IMR-90 (cell line): Measurements from ENCODE around the gene FTL. TPM values are rescaled to one million over a fixed set of nuclear protein-coding genes. Genes with fewer than 3 reads are reported as not detected.

ENCODE experiments used
- ATAC-seq: fragments of 200-7000 bp; cut with Tn5 transposase; 2 replicates; pipeline ENCODE4 v1.9.1; 2020; ENCODE audit warnings: low read depth, mild to moderate bottlenecking, moderate library complexity
- BruUV-seq: library from RNA; stranded (reverse); fragments of 400-500 nt; replicated peaks from 2 replicates; lab custom pipeline; 2021; lab: Mats Ljungman, UMichigan
- CTCF ChIA-PET: fragments of 300-600 bp; formaldehyde crosslinking; extraction: SDS; loops from one replicate; lab custom pipeline; 2021; ENCODE audit warnings: antibody characterized with exemption; lab: Yijun Ruan, JAX
- POLR2A ChIA-PET: fragments of 300-600 bp; sonication (Branson Sonifier 250); formaldehyde crosslinking; loops from one replicate; lab custom pipeline; 2022; ENCODE audit warnings: antibody characterized with exemption; ENCODE audit not compliant: unreplicated experiment; lab: Charles Lee
- DNase-seq: peaks from one replicate; pipeline ENCODE4 v3.0.0; 2013
- H2AFZ ChIP-seq: replicated peaks from 2 replicates; pipeline ENCODE3; 2013; ENCODE audit warnings: low read length, mild to moderate bottlenecking; ENCODE audit not compliant: poor library complexity
- H2AK5ac ChIP-seq: 2 replicates; pipeline ENCODE4 v1.6.1; 2013; ENCODE audit warnings: low read depth, low read length, inconsistent platforms
- H2AK9ac ChIP-seq: replicated peaks from 2 replicates; pipeline ENCODE3; 2013; ENCODE audit warnings: mild to moderate bottlenecking, low read depth, low read length, moderate library complexity; ENCODE audit not compliant: poor library complexity
- H2BK120ac ChIP-seq: 2 replicates; pipeline ENCODE4 v1.6.1; 2013; ENCODE audit warnings: low read depth, low read length, inconsistent platforms
- H2BK15ac ChIP-seq: 3 replicates; pipeline ENCODE4 v1.6.1; 2013; ENCODE audit warnings: low read depth, low read length, inconsistent platforms
- H2BK20ac ChIP-seq: 2 replicates; pipeline ENCODE4 v1.6.1; 2013; ENCODE audit warnings: low read depth, mild to moderate bottlenecking, inconsistent platforms, low read length, moderate library complexity
- H2BK5ac ChIP-seq: 2 replicates; pipeline ENCODE4 v1.6.1; 2013; ENCODE audit warnings: mild to moderate bottlenecking, low read depth, low read length, inconsistent platforms; ENCODE audit not compliant: poor library complexity, severe bottlenecking
- H3K14ac ChIP-seq: replicated peaks from 2 replicates; pipeline ENCODE4 v1.6.1; 2013; ENCODE audit warnings: low read depth, low read length, inconsistent platforms
- H3K18ac ChIP-seq: 2 replicates; pipeline ENCODE4 v1.6.1; 2013; ENCODE audit warnings: low read depth, low read length, control low read depth
- H3K23ac ChIP-seq: 2 replicates; pipeline ENCODE4 v1.6.1; 2013; ENCODE audit warnings: low read depth, low read length, inconsistent platforms
- H3K27ac ChIP-seq: 2 replicates; pipeline ENCODE4 v1.5.1; 2013; ENCODE audit warnings: mild to moderate bottlenecking, control low read depth, low read length; ENCODE audit not compliant: insufficient read depth
- H3K27me3 ChIP-seq: 2 replicates; pipeline ENCODE4 v1.6.1; 2013; ENCODE audit warnings: low read length; ENCODE audit not compliant: control insufficient read depth, insufficient read depth
- H3K36me3 ChIP-seq: 2 replicates; pipeline ENCODE4 v1.6.1; 2013; ENCODE audit warnings: low read length, mixed read lengths; ENCODE audit not compliant: control insufficient read depth, insufficient read depth
- H3K4ac ChIP-seq: 2 replicates; pipeline ENCODE4 v1.6.1; 2013; ENCODE audit warnings: low read depth, low read length, inconsistent platforms
- H3K4me1 ChIP-seq: 2 replicates; pipeline ENCODE4 v1.6.1; 2013; ENCODE audit warnings: low read length, mixed read lengths; ENCODE audit not compliant: control insufficient read depth, insufficient read depth
- H3K4me2 ChIP-seq: 2 replicates; pipeline ENCODE4 v1.6.1; 2013; ENCODE audit warnings: low read depth, mild to moderate bottlenecking, control low read depth, low read length, moderate library complexity
- H3K4me3 ChIP-seq: 2 replicates; pipeline ENCODE4 v1.5.1; 2013; ENCODE audit warnings: low read depth, mild to moderate bottlenecking, control low read depth, low read length, moderate library complexity; ENCODE audit not compliant: insufficient read depth
- H3K56ac ChIP-seq: 2 replicates; pipeline ENCODE4 v1.6.1; 2013; ENCODE audit warnings: low read length, inconsistent platforms; ENCODE audit not compliant: insufficient read depth; ENCODE audit errors: extremely low read depth
- H3K79me1 ChIP-seq, 2 experiments: 2 replicates each; pipeline ENCODE4 v1.6.1; 2013; ENCODE audit warnings: low read length in 2 of 2, inconsistent platforms in 1 of 2, low read depth in 1 of 2
- H3K9ac ChIP-seq: 2 replicates; pipeline ENCODE4 v1.6.1; 2013; ENCODE audit warnings: low read depth, low read length, control low read depth
- H3K9me1 ChIP-seq: 2 replicates; pipeline ENCODE4 v1.6.1; 2013; ENCODE audit warnings: low read length, inconsistent platforms; ENCODE audit not compliant: insufficient read depth
- H3K9me3 ChIP-seq: 2 replicates; pipeline ENCODE4 v1.6.1; 2013; ENCODE audit warnings: low read length; ENCODE audit not compliant: control insufficient read depth, insufficient read depth
- H4K20me1 ChIP-seq: 2 replicates; pipeline ENCODE4 v1.6.1; 2013; ENCODE audit warnings: low read length, inconsistent platforms; ENCODE audit not compliant: insufficient read depth
- H4K5ac ChIP-seq: 2 replicates; pipeline ENCODE4 v1.6.1; 2013; ENCODE audit warnings: mild to moderate bottlenecking, low read depth, low read length, control low read depth
- H4K8ac ChIP-seq, 2 experiments: 2 replicates each; pipeline ENCODE4 v1.6.1; 2013; ENCODE audit warnings: low read depth in 2 of 2, low read length in 2 of 2, control low read depth in 1 of 2, inconsistent platforms in 1 of 2
- H4K91ac ChIP-seq: 2 replicates; pipeline ENCODE4 v1.6.1; 2013; ENCODE audit warnings: low read depth, low read length, inconsistent platforms; ENCODE audit not compliant: insufficient read depth
- BHLHE40 ChIP-seq: fragments of 150-350 bp; IDR thresholded peaks from 2 replicates; pipeline ENCODE4 v1.6.1; 2016; ENCODE audit warnings: mild to moderate bottlenecking, low read depth, low read length
- CTCF ChIP-seq: conservative IDR thresholded peaks from 2 replicates; pipeline ENCODE4 v1.5.1; 2012; ENCODE audit warnings: mild to moderate bottlenecking, low read depth, low read length, improper control_type of control experiment
- ELK1 ChIP-seq: fragments of 150-350 bp; IDR thresholded peaks from 2 replicates; pipeline ENCODE4 v1.6.1; 2016; ENCODE audit warnings: low read depth, mild to moderate bottlenecking, low read length, moderate library complexity, borderline replicate concordance
- FOS ChIP-seq: fragments of 150-350 bp; IDR thresholded peaks from 2 replicates; pipeline ENCODE4 v1.6.1; 2016; ENCODE audit warnings: low read depth, low read length
- MAFK ChIP-seq: IDR thresholded peaks from 2 replicates; pipeline ENCODE4 v1.6.1; 2012; ENCODE audit warnings: low read depth, low read length, improper control_type of control experiment
- MAZ ChIP-seq: IDR thresholded peaks from 2 replicates; pipeline ENCODE4 v1.6.1; 2012; ENCODE audit warnings: low read depth, mild to moderate bottlenecking, low read length, improper control_type of control experiment, moderate library complexity, borderline replicate concordance
- MXI1 ChIP-seq: IDR thresholded peaks from 2 replicates; pipeline ENCODE4 v1.6.1; 2012; ENCODE audit warnings: low read depth, mild to moderate bottlenecking, low read length, moderate library complexity, borderline replicate concordance
- NFE2L2 ChIP-seq: fragments of 150-350 bp; IDR thresholded peaks from 2 replicates; pipeline ENCODE4 v1.6.1; 2016; ENCODE audit warnings: low read depth, mild to moderate bottlenecking, low read length
- POLR2A ChIP-seq: IDR thresholded peaks from 2 replicates; pipeline ENCODE4 v1.6.1; 2012; ENCODE audit warnings: mild to moderate bottlenecking, low read depth, low read length
- RAD21 ChIP-seq: IDR thresholded peaks from 2 replicates; pipeline ENCODE4 v1.6.1; 2012; ENCODE audit warnings: low read length, improper control_type of control experiment
- RCOR1 ChIP-seq: IDR thresholded peaks from 2 replicates; pipeline ENCODE4 v1.6.1; 2012; ENCODE audit warnings: mild to moderate bottlenecking, low read length, improper control_type of control experiment; ENCODE audit not compliant: insufficient replicate concordance
- RFX5 ChIP-seq: IDR thresholded peaks from 2 replicates; pipeline ENCODE4 v1.8.0; 2012; ENCODE audit warnings: low read depth, mild to moderate bottlenecking, low read length, moderate library complexity
- SMC3 ChIP-seq: fragments of 150-350 bp; IDR thresholded peaks from 2 replicates; pipeline ENCODE4 v1.6.1; 2016; ENCODE audit warnings: low read depth, mild to moderate bottlenecking, antibody characterized with exemption, low read length, moderate library complexity
- USF2 ChIP-seq: fragments of 150-350 bp; IDR thresholded peaks from 2 replicates; pipeline ENCODE4 v1.6.1; 2017; ENCODE audit warnings: mild to moderate bottlenecking, antibody characterized with exemption, low read length, low read depth
- whole genome bisulfite sequencing, 2 experiments: methylation state at CpG; one replicate each; pipeline versions ENCODE4 v1.1.5 to v1.1.7; 2013; ENCODE audit warnings: missing lambda C conversion rate in 2 of 2; ENCODE audit not compliant: insufficient read length in 1 of 2; ENCODE audit errors: extremely low coverage in 2 of 2; 5-methylcytosine and 5-hydroxymethylcytosine counted together
- dilution Hi-C: fragments of 300-500 bp; cut with HindIII; formaldehyde crosslinking; loops from one replicate; pipeline ENCODE4 v1.14.3; 2018; ENCODE audit warnings: low sequenced_read_pairs; ENCODE audit not compliant: unreplicated experiment
- in situ Hi-C: fragments of 300-500 bp; cut with MboI; formaldehyde crosslinking; loops from 3 replicates; pipeline ENCODE4 v1.14.3; 2019; ENCODE audit warnings: low sequenced_read_pairs, inconsistent platforms, mixed read lengths
- intact Hi-C: fragments of 100-400 bp; cut with micrococcal nuclease; formaldehyde crosslinking; loops from 2 replicates; pipeline ENCODE4 v1.10.0; 2022
- polyA plus RNA-seq, 3 experiments: library from polyadenylated mRNA; depleted of rRNA; stranded (reverse); fragments of >200 nt; gene quantifications; 2 replicates each; pipeline ENCODE4 v1.2.3, GENCODE V29; 2012; ENCODE audit warnings: low replicate concordance in 1 of 3
- total RNA-seq: library from RNA; depleted of rRNA; stranded (reverse); fragments of >200 nt; gene quantifications from 2 replicates; pipeline ENCODE4 v1.2.3, GENCODE V29; 2012

The FTL gene
- total and polyA plus RNA-seq, 2 of the 4 experiments (the other 2 are of a cell fraction): 1,057 to 2,944 TPM

GRCh38 chr19:48959341-48960239, 5.5 kb upstream of the FTL start:
- in situ Hi-C loops (loop anchor here (5.0 to 10.0 kb wide), 2 partner anchors 67 to 315 kb away; partner anchors contain the start of gene CA11), intact Hi-C loops (loop anchor here (10.0 kb wide), 1 partner anchor 315 kb away; the partner anchor contains the start of gene CA11), dilution Hi-C loops (no loop called here)
- Histone ChIP-seq H4K91ac (no peak overlapping the region), H2BK20ac (no peak overlapping the region), H3K4me1 (peaks cover 27% of the 10 kb centered on the region), H3K9me3 (no peaks in the 10 kb centered on the region), H3K56ac (no peak overlapping the region), H3K18ac (no peak overlapping the region), H2AK5ac (no peak overlapping the region), H3K4ac (no peak overlapping the region), H3K9me1 (peaks cover 18% of the 10 kb centered on the region), H3K27ac (no peak overlapping the region), H4K5ac (no peak overlapping the region), H3K36me3 (peaks cover 17% of the 10 kb centered on the region), H2BK120ac (no peak overlapping the region), H2AK9ac (no peak overlapping the region), H4K8ac (no peak overlapping the region), H3K14ac (no peak overlapping the region), H2BK5ac (no peak overlapping the region), H3K4me2 (no peak overlapping the region), H3K9ac (no peak overlapping the region), H3K27me3 (no peaks in the 10 kb centered on the region), H3K23ac (no peak overlapping the region), H2BK15ac (no peak overlapping the region), H3K4me3 (no peak overlapping the region), H4K20me1 (0 out of 2 replicates have a peak, but pooled peaks cover 2% of the 10 kb centered on the region), H2AFZ (no peak overlapping the region), H3K79me1 (peaks cover 19 to 76% of the 10 kb centered on the region in 2 experiments)
- DNase-seq (no peak), ATAC-seq (no peak)
- ChIA-PET CTCF (no interaction called here), POLR2A (no interaction called here)
- 100% methylated on average over 2 of the region's 16 CpGs; no CpG with 5 or more reads in 1 of the 2 experiments for WGBS, 2 experiments
- BruUV-seq: no TSS peak
- no peak for TF ChIP-seq USF2
- TF ChIP-seq ELK1: no peak
- no peak for TF ChIP-seq RFX5
- TF ChIP-seq RAD21: no peak
- no peak for TF ChIP-seq RCOR1
- TF ChIP-seq MXI1: no peak
- no peak for TF ChIP-seq POLR2A
- no peak for TF ChIP-seq NFE2L2
- TF ChIP-seq CTCF: no peak
- no peak for TF ChIP-seq FOS
- TF ChIP-seq SMC3: no peak
- TF ChIP-seq BHLHE40: no peak
- no peak for TF ChIP-seq MAFK
- no peak for TF ChIP-seq MAZ
